CD4-positive, alpha-beta T cell treated with Interleukin-2 at 100 ng/mL for 4 hours (primary cell): ENCODE data around the gene MKLN1.
"Not testable (repeated sequence)": the region's sequence is repeated elsewhere in the genome, so short reads cannot be mapped to it uniquely, and the experiment has no call there.

Experiments used
- DNase-seq: peaks from one replicate; pipeline ENCODE4 v3.0.0-alpha.2; 2020; ENCODE audit warnings: low spot score

Gene MKLN1

DNA sequence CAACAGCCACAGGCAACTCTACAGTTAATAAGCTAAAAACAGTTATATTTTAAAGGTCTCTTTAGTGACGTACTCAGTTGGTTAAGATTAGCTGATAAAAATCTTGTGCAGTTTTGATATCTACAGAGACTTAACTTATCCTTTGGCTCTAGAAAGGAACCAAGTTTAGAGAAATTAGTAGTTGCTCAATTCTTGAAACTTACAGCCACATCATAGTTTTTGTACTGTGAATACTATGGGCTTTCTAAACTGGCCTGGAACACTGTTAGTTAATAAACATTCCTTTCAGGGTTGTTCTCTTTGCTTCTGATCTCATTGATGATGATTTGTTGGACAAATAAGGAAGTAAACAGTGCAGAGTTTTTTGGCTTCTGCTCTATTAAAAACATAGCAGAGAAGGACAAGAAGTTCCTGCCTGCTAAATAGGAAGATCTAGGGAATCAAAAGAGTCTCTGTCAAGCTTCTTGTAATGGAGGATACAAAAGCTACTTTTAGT lies 73.1 kb downstream of the MKLN1 start:
- no peak for DNase-seq

DNA sequence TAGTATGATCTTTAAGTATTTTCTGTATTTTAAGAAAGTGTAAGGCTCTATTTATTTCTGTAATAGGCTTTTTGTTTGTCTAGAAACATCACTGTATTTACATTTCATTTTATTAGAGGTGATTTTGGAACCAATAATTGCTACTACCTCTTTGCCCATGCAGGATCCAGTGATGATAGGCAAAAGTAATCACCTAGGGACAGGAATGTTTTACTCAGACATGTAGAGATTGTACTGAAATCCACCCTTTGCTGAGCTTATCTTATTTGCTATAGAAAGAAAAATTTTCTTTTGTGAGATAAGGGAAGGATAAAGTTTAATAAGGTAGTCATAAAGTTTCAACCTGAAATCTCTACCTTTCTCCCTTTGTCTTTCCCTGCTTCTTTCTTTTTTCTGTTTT lies 73.5 kb downstream of the MKLN1 start:
- DNase-seq, result no peak

DNA sequence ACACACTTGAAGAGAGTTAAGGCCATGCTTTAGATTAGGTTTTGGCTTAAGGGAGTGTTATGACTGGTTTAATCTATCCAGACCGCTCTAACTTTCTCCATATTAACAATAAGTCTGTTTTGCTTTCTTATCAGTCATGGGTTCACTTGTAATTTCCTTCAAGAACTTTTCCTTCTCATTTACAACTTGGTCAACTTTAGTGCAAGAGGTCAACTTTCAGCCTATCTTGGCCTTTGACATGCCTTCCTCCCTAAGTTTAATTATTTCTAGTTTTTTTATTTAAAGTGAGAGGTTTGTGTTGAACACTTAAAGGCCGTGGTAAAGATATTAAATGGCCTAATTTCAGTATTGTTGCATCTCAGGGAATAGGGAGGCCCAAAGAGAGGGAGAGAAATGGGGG lies 75.6 kb downstream of the MKLN1 start:
- DNase-seq, result no peak

DNA sequence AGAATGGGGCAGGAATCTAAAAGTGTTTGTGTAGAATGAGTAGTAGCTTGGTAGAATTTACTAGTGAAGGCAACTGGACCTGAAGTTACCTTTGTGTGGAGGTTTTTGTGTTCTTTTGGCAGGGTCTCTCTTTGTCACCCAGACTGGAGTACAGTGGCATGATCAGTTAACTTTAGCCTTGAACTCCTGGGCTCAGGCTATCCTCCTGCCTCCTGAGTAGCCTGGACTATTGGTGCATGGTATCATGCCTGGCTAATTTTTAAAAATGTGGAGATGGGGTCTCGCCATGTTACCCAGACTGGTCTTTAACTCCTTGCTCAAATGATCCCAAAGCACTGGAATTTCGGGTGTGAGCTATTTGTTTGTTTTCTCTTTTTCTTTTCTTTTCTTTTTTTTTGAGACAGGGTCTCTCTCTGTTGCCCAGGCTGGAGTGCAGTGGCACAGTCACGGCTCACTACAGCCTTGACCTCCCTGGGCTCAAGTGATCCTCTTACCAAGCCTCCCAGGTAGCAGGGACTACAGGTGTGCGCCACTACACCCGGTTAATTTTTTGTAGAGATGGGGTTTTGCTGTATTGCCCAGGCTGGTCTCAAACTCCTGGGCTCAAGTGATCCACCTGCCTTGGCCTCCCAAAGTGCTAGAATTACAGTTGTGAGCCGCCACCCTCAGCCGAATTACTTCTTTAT lies 76.7 kb downstream of the MKLN1 start:
- DNase-seq, result no peak

DNA sequence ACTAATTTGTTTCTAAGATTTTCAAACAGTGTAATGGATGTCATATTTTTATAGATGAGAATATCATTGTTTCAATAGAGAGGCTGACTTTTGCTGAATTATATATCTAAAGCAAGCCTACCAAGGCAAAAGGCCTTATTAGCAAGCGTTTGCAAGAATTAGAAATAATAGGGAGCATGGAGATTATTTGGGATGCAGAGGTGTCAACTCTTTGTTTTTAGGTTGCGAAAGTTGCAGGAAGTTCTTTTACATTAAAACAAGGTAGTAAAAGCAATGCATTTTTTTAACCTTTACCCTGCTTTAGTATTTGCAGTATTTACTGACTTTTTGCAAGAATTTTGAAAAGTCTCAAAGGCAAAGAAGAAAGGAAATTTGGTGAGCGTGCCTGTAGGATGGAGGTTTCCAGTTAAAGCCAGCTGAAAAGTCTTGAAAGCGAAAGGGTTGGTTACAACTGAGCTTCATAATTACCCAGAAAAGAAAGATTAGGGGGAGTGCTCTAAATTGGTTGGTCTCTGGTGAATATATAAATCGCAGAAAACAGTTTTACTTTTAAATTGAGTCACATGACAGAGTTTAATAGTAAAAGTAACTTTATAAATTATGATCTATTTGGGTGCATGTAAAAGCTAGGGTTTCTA lies 81.6 kb downstream of the MKLN1 start:
- DNase-seq, result no peak

DNA sequence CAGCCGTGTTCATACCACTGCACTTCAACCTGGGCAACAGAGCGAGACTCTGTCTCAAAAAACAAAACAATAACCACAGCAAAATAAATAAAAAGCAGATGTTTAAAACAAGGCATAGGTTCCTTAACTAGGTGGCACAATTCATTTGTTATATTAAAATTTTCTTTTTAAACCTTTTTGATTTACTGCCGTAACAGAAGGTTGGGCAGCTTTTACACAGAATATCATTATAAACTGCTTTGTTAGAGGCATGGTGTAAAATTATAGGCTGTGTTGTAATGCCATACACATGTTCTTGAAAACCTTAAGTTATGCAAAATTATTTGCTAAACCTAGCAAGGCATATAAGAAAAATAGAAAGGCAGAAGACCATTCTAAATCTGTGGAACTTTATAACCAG lies 84.4 kb downstream of the MKLN1 start:
- DNase-seq, result no peak

DNA sequence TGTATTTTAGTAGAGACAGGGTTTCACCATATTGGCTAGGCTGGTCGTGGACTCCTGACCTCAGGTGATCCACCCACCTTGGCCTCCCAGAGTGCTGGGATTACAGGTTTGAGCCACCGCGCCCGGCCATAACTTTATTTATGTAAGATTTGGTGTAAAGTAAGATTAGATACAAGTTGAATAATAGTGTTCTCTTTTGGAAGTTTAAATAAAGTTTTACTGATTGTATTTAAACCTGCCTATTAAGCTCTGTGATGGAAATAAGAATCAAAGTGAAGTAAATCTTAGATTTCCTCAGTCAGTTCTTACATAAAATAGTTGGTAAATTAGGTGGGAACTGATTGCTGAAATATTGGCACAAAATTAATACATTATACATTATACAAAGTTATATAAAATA lies 86.0 kb downstream of the MKLN1 start:
- no peak for DNase-seq

DNA sequence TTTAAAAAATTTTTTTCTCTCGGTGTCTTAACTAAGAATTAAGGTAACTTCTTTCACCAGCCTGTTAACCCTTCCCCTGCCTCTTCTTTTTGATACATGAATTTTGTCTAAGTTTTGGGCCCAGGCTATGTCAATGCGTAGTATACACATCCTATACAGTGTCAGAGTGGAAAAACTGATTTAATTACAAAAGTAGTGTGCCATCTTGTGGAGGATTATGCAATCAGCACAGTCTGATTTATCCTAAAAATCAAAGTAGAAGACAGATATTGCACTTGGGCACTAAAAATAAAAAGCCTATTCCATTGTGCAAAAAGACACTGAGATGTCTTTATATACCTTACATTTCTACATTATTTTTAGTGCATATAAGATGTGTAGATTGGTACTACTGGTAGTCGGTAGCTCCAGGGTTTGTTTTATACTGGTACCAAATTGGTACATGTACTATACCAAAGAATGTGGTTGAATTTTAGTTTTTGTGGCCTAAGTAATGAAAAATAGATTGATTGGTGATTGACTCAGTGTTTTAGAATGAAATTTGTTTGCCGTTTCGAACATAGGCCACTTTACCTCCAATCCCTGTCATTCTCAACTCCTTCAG lies 96.6 kb downstream of the MKLN1 start:
- peak; percentile 61 for DNase-seq

DNA sequence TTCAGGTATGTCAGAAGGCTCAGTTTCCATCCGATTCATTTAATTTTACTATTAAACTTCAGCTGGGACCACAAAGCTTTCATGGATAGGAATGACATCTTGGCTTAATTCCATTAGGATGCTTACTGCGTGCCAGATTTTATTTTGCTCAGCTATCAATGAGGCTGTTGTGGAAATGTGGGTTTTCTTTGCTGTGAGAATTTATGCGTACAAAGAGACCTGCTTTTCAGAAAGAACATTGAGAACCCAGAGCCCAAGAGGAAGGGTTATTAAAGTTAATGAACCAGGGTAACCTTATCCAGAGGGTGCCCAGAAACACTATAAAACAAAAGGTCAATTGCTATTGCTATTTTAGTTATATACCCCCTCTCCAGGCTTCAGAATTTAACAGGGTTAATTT lies 98.3 kb downstream of the MKLN1 start:
- DNase-seq, result no peak

DNA sequence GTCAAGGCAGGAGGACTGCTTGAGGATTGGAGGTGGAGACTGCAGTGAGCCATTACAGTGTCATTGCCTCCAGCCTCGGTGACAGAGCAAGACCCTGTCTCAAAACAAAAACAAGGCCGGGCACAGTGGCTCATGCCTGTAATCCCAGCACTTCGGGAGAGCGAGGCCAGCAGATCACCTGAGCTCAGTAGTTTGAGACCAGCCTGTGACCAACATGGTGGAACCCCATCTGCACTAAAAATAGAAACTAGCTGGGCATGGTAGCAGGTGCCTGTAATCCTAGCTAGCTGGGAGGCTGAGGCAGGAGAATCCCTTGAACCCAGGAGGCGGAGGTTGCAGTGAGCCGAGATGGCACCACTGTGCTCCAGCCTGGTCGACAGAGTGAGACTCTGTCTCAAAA lies 103.2 kb downstream of the MKLN1 start:
- DNase-seq, result not testable (repeated sequence)

DNA sequence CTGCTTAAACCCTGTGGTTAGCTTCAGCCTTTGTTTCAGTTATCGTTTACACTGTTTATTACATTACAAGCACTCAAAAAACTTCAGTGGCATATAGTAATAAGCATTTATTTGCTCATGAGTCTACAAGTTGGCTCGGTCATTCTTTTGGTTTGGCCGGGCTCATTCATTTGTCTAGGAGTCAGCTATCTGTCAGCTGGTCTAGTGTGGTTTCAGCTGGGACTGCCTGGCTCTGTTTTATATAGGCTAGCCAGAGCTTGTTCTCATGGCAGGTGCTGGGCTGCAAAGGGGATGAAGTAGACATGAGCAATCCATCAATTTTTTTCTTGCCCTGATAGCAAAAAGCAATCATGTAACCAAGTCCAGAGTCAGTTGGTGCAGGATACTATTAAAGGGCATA lies 103.6 kb downstream of the MKLN1 start:
- no peak for DNase-seq

DNA sequence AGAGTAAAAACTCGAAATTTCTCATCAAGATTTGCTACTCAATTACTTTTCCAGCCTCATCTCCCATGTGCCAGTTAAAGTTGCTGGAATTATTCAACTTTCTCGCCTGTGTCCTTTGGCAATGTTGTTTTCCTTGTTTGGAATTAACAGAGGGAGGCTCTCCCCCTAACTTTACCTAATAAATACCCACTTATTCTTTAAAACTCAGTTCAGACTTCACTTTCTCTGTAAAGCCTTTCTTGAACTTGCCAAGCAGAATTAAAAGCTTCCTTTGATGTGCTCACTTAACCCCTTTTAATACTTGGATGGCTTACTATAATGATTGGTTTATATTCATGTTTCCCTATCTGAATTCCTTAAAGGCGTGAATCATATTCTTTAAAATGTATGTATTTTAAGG lies 104.1 kb downstream of the MKLN1 start:
- no peak for DNase-seq

DNA sequence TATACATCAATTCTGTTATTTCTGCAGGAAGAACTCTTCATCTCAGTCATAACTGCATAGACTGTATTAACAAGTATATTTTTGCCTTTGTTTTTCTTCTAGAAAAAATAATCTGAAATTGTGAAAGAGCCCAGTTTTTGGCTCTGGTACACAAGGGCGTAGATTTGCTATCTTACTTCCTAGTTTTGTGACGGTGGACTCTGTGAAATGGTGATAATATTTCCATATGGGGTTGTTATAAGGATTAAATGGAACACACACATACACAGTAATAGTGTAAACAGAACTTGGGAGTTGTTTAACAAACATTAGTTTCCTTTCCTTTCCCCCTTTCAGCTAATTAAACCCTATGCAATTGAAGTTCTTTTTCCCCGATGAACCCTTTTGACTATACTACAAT lies 108.7 kb downstream of the MKLN1 start:
- no peak for DNase-seq

DNA sequence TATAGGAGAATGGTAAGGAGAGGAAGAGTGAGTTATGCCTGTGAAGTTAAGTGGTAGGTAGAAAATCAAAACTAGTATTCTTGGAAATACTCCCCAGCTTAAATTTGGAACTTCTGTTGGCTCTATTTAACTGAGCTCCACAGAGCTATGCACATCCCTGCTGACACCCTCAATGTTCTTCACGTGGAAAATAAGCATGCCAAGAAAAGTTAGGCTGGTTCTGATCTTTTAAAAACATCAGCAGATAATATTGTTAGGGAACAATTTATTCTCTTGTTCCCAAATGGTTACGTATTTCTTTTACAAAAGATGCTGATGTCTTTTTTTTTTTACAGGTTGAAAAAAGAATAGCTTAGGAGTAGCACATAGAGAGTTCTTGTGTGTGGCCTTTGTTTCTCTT lies 111.3 kb downstream of the MKLN1 start:
- no peak for DNase-seq

DNA sequence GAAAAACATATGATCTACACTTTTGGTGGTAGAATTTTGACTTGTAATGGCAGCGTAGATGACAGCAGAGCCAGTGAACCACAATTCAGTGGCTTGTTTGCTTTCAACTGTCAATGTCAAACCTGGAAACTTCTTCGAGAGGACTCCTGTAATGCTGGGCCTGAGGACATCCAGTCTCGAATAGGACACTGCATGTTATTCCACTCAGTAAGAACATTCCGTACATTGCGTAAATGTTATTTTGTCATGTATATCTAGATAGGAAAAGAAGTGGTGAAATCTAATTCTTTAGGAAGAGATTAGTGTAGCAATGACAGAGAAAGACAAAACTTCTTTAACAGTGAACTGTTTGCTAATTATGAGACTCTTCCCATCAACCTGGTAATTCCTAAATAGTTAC lies 115.8 kb downstream of the MKLN1 start:
- no peak for DNase-seq

DNA sequence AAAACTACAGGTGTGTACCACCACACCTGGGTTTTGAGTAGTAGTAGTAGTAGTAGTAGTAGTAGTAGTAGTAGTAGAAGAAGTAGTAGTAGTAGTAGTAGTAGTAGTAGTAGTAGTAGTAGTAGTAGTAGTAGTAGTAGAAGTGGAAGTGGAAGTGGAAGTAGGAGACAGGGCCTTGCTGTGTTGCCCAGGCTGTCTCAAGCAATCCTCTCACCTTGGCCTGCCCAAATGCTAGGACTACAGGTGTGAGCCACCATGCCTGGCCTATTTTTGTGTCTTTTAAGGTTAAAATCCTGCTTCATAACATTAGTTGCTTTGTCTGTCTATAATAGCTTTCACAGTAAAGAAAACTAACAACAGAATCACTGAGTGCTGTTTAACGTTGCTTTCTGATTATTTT lies 117.0 kb downstream of the MKLN1 start:
- no peak for DNase-seq

DNA sequence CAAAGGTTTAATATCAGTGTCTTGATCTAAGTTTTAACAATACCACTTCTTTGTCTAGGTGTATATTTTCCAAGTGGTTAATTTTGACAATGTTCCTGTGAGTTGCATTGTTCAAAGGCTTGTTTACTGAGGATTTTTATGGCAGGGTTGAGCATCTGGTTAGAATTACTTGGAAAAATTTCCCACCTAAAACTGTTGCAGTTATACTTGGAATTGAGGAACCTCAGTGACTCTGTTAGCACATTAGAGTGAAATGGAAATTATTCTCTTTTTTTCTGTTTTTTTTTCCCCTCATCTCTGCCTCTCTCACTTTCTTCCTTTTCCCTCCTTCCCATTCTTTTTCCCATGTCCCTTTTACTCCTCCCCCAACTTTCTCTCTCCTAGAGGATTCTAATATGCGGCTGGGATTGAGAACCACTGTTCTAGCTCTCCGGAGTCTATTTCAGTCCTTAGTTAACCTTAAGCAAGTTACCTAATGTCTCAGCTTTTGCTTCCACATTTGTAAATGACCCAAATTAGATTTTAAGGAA lies 121.8 kb downstream of the MKLN1 start:
- no peak for DNase-seq

DNA sequence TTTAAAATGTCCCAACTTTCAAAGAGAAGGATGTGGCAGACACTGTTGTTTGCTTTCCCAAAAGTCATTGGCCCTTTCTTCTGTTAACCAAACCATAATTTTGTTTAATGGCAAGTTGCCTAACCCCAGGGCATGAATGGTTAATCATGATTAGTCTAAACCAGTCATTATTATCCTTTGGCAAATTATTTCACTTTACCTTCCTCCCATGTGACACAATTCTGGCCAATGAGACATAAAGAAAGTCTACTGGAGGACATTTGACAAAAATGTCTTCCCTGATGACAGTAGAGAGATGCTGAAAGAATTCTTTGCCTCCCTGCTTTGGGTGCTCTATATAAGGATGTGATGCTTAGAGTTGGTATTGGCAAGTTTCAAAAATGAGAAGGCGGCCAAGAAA lies 126.8 kb downstream of the MKLN1 start:
- no peak for DNase-seq

DNA sequence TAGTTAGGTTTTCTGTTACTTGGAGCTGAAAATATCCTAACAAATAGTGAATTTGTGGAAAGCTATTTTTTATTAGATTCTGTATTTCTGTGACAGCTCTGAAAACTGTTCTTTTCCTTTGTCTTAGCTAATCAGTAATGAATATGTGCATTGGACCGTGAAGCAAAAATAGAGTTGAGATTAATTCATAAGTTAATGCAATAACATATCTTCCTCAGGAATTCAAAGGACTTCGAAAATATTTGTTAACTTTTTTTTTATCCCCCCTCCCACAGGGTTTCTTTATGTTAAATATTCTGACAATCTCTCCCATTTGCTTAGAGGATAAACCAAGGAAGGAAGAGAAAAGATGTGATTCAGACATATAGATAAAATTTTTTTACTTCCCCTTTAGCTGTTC lies 127.3 kb downstream of the MKLN1 start:
- DNase-seq, result no peak

DNA sequence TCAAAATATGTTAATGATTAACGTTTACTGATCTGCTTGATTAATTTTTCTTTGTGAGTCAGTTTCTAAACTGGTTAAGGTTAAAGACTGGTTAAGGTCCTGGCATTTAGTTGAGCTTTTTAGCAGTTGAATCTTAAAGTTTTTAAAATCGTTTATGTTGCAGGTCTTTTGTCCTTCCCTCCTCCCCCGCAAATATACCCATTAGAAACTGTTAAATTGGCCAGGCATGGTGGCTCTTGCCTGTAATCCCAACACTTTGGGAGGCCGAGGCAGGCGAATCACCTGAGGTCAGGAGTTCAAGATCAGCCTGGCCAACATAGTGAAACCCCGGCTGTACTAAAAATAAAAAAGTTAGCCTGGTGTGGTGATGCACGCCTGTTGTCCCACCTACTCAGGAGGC lies 127.9 kb downstream of the MKLN1 start:
- DNase-seq, result no peak

DNA sequence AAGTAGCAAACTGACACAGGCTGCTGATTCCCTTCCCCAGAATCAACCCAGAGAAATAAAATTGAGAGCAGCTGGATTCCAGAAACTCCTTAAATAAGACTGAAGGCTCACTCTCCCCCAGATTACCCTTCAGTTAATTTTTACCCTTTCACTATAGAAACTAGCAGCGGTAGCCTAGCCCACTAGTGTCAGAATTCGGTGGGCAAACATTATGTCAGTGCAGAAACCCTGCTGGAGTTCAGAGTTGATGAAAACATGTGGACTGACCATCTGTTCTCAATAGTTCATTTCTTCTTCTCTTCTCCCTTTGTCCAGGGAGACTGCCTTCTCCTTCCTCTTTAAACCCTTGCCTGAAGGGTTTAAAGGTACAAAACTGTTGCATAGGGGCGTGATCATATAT lies 128.7 kb downstream of the MKLN1 start:
- DNase-seq, result no peak

DNA sequence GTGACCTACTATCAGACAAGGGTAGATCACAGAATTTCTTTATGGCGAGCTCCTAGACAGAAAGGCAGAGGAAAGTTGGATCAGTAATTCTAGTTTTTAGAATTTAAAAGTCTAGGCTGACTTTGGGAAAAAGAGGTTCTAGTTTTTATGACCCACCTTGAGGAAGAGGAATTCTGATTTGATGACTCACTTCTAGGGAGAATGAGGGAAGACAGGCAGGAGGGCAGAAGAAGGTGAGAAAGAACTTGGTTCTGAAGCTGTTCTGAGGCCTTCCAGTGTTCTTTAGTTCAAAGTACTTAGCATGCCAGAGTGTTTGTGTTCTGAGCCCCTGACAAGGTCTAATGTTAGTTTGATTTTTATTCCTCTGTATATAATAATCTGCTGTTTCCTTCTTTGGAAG lies 131.6 kb downstream of the MKLN1 start:
- no peak for DNase-seq

DNA sequence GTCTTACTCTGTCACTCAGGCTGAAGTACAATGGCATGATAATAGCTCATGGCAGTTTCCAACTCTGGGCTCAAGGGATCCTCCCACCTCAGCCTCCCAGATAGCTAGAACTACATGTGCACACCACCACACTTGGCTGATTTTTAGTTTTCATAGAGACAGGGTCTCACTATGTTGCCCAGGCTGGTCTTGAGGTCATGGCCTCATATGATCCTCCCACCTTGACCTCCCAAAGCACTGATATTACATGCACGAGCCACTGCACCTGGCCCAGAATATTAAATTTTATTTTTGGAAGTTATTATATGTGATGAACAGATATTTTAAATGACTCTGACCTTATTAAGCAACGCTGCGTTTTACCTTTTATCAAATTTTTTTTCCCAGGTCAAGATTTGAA lies 134.4 kb downstream of the MKLN1 start:
- DNase-seq, result no peak
